T-helper 1 cell treated with Interleukin-12 subunit alpha and Interleukin-12 subunit beta and Interleukin-4 antibody, amounts not matched to agents 30 μg/mL and 1 μg/mL, for 36 hours (primary cell): ENCODE results near the gene STARD3.

ENCODE experiments used
- H3K27ac Mint-ChIP-seq: one replicate; pipeline ENCODE4 v1.8.0; 2021; ENCODE audit warnings: mild to moderate bottlenecking, mixed read lengths
- H3K27me3 Mint-ChIP-seq: one replicate; pipeline ENCODE4 v1.8.0; 2021; ENCODE audit warnings: low read depth, mixed read lengths
- H3K36me3 Mint-ChIP-seq: one replicate; pipeline ENCODE4 v1.8.0; 2021; ENCODE audit warnings: low read depth, mixed read lengths
- H3K4me1 Mint-ChIP-seq: one replicate; pipeline ENCODE4 v1.8.0; 2021; ENCODE audit warnings: low read depth, mixed read lengths
- H3K4me3 Mint-ChIP-seq: one replicate; pipeline ENCODE4 v1.8.0; 2021; ENCODE audit warnings: mild to moderate bottlenecking, moderate library complexity, mixed read lengths
- H3K9me3 Mint-ChIP-seq: one replicate; pipeline ENCODE4 v1.8.0; 2021; ENCODE audit warnings: mixed read lengths

Gene STARD3

DNA sequence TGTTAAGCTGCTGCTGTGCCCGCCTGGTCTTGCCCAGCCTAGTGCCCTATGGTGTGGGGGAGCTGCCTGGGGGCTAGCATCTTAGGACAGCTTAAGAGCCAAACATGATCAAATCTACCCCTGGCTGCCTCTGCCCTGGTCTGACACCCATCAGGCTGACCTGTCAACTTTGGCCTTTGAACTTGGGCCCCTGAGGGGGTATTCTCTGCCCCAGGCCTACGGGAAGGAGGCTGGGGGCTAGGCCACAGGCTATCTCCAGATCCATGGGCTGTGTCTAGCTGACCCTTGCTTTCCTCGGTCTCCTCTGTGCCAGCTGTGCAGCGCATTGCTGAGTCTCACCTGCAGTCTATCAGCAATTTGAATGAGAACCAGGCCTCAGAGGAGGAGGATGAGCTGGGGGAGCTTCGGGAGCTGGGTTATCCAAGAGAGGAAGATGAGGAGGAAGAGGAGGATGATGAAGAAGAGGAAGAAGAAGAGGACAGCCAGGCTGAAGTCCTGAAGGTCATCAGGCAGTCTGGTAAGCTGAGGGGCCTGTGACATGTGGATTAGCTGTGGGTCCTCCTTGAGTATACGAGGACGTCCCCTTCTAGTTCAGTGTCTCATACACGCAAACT lies 3.3 kb upstream of the STARD3 start:
- Mint-ChIP-seq H3K4me1 (peaks cover 26% of the 10 kb centered on the region), H3K27me3 (peaks cover 22% of the 10 kb centered on the region), H3K27ac (no peak overlapping the region), H3K36me3 (peaks cover 4% of the 10 kb centered on the region), H3K4me3 (no peak overlapping the region), H3K9me3 (no peaks in the 10 kb centered on the region)

- Mint-ChIP-seq H3K27ac (no peak overlapping the region), H3K9me3 (no peaks in the 10 kb centered on the region), H3K4me3 (no peak overlapping the region), H3K4me1 (peaks cover 32% of the 10 kb centered on the region), H3K27me3 (peaks cover 14% of the 10 kb centered on the region), H3K36me3 (peaks cover 8% of the 10 kb centered on the region)
Measured at GRCh38 chr17:39634384-39634871, 2.5 kb upstream of the STARD3 start.

- Mint-ChIP-seq H3K36me3 (peaks cover 8% of the 10 kb centered on the region), H3K9me3 (no peaks in the 10 kb centered on the region), H3K27ac (no peak overlapping the region), H3K4me3 (no peak overlapping the region), H3K27me3 (peaks cover 12% of the 10 kb centered on the region), H3K4me1 (peaks cover 37% of the 10 kb centered on the region)
Measured at GRCh38 chr17:39635614-39636176, 1.2 kb upstream of the STARD3 start.

GRCh38 chr17:39636587-39636926 lies 387 bp upstream of the STARD3 start:
- Mint-ChIP-seq H3K4me3 (peak overlapping the region; percentile 96), H3K9me3 (no peaks in the 10 kb centered on the region), H3K36me3 (peaks cover 8% of the 10 kb centered on the region), H3K4me1 (peaks cover 33% of the 10 kb centered on the region), H3K27me3 (peaks cover 4% of the 10 kb centered on the region), H3K27ac (peak overlapping the region; percentile 29)

DNA sequence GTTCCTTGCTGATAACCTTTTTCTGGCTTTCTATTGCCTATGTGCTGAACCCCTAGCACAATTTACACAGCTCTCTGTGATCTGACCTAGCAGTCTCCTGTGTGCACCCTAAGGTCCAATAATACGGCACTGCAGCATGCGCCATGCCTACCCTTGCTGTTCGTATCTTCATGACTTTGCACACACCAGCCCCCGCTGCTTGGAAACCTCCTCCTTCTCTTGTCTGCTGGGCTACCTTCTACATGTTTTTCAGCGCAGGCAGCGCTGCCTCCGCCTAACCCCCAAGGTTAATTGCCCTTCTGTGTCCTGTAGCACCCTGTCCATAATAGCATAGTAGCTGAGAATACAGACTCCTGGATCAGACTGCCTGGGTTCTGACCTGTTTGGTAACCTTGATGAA lies 1.4 kb downstream of the STARD3 start:
- no peaks in the 10 kb centered on the region for H3K27me3 Mint-ChIP-seq
- H3K36me3 Mint-ChIP-seq = peaks cover 8% of the 10 kb centered on the region
- H3K4me1 Mint-ChIP-seq = peaks cover 40% of the 10 kb centered on the region
- peak overlapping the region; percentile 58 for H3K27ac Mint-ChIP-seq
- H3K9me3 Mint-ChIP-seq = no peaks in the 10 kb centered on the region
- H3K4me3 Mint-ChIP-seq = peak overlapping the region; percentile 96

DNA sequence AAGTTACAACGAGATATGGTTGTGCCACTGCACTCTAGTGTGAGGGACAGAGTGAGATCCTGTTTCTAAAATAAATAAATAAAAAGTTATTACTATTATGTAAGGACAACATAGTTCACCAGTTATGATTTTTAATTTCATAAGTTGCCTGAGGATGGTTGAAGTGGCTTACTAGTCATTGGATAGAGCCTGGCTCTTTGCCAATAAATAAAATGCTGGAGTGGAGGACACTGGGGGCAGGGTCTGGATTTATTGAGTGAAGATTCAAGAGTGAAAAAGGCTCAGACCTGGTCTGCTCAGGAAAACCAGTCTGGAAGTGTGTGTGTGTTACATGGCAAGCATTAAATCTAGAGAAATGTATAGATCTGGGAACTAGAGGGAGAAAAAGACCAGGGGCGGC lies 2.1 kb downstream of the STARD3 start:
- H3K9me3 Mint-ChIP-seq = no peaks in the 10 kb centered on the region
- H3K4me1 Mint-ChIP-seq = peaks cover 40% of the 10 kb centered on the region
- no peak overlapping the region for H3K27ac Mint-ChIP-seq
- peaks cover 11% of the 10 kb centered on the region for H3K36me3 Mint-ChIP-seq
- no peak overlapping the region for H3K4me3 Mint-ChIP-seq
- H3K27me3 Mint-ChIP-seq = no peaks in the 10 kb centered on the region

DNA sequence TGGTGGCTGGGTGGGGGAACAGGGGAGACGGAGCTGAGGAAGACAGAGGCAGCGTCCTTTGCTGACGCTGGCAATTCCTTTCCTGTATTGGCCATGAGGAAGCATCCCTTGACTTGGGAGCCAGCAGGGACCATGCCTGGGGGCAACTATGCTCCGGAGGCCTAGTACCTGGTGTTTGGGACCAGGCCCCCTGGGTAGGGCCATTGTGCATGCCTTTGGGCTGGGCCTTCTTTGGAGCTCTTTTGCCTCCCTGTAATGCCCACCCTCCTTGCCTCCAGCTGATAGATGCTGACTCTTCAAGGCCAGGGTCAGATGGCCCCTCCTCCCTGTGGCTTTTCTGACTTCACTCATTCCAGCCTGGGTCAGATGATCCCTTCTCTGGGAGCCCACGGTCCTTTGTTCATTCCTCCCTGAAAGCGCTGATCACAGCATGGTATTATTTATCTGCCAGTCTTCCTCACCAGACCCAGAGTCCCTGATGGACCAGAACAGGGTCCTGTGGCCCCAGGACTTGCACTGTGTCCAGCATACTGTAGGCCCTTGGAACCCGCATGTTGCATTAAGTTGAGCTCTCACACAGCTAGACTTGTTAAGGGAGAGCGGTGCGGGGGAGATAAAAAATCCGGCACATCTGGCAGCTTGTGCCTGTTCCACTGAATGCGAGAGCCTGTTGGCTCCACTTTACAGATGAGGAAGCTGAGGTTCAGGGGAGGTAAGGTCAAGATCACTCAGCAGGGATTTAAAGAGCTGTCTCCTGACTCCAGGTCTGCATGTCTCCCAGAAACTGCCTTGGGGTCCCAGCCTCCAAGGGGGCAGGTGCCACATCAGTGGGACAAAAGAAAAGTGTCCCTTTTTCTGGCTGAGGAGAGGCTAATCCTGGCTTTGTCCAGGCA lies 2.9 kb downstream of the STARD3 start:
- H3K4me1 Mint-ChIP-seq = peaks cover 41% of the 10 kb centered on the region
- no peak overlapping the region for H3K27ac Mint-ChIP-seq
- no peaks in the 10 kb centered on the region for H3K9me3 Mint-ChIP-seq
- H3K4me3 Mint-ChIP-seq = no peak overlapping the region
- H3K27me3 Mint-ChIP-seq = no peaks in the 10 kb centered on the region
- peaks cover 11% of the 10 kb centered on the region for H3K36me3 Mint-ChIP-seq

GRCh38 chr17:39640591-39641031 lies 3.7 kb downstream of the STARD3 start:
- Mint-ChIP-seq H3K4me3 (no peak overlapping the region), H3K27me3 (no peaks in the 10 kb centered on the region), H3K27ac (no peak overlapping the region), H3K9me3 (no peaks in the 10 kb centered on the region), H3K4me1 (peaks cover 41% of the 10 kb centered on the region), H3K36me3 (peaks cover 11% of the 10 kb centered on the region)

DNA sequence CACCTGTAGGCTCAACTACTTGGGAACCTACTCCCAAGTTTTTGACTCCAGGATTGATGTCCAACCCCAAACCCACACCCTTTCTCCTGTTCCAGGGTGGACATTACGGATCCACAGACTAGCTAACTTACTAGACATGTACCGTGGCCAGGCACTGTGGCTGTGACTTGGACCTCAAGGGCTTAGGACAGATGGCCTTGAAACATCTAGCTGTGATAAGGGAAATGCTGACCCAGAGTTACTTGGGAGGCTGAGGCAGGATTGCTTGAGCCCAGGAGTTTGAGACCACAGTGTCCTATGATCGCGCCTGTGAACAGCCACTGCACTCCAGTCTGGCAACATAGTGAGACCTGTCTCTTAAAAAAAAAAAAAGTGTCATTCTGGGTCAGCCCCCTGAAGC lies 4.2 kb downstream of the STARD3 start:
- Mint-ChIP-seq H3K4me3 (no peak overlapping the region), H3K36me3 (peaks cover 11% of the 10 kb centered on the region), H3K27me3 (no peaks in the 10 kb centered on the region), H3K9me3 (no peaks in the 10 kb centered on the region), H3K4me1 (peaks cover 40% of the 10 kb centered on the region), H3K27ac (no peak overlapping the region)

GRCh38 chr17:39641883-39642282 lies 4.9 kb downstream of the STARD3 start:
- no peak overlapping the region for H3K27ac Mint-ChIP-seq
- H3K27me3 Mint-ChIP-seq = no peaks in the 10 kb centered on the region
- H3K4me3 Mint-ChIP-seq = no peak overlapping the region
- H3K4me1 Mint-ChIP-seq = peaks cover 36% of the 10 kb centered on the region
- H3K36me3 Mint-ChIP-seq = peaks cover 11% of the 10 kb centered on the region
- no peaks in the 10 kb centered on the region for H3K9me3 Mint-ChIP-seq

DNA sequence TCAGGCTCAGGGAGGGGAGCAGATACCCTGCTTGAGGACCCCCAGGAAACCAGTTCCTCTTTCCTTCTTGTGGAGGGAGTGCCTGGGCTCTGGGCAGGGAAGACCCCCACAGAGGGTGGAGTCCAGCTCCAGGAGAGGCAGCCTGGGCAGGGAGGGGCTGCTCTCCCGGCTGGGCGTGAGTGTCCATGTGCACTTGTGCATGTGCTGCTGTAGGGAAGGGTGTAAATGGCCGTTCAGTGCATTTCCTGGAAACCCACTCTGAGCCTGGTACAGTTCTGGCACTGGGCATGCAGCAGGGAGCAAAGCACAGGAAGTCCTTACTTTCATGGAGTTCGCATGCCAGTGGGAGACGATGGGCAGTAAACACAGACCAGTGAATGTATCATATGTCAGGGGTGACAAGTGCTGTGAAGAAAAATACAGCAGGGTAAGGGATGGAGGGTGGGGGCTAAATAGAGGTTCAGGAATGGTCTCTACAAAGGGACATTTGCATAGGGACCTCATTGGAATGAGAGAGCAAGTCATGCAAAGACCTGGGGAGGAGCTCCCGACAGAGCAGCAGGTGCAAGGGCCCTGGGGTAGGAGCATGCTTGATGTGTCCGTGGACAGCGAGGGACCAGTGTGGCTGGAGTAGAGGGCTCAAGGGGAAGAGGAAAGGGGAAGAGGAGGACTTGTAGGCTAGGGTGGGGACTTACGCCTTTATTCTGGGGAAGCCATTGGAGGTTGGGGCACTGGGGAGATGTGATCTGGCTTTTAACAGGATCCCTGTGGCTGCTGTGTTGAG lies 5.5 kb downstream of the STARD3 start:
- H3K27me3 Mint-ChIP-seq = no peaks in the 10 kb centered on the region
- peaks cover 11% of the 10 kb centered on the region for H3K36me3 Mint-ChIP-seq
- peak overlapping the region; percentile 12 for H3K27ac Mint-ChIP-seq
- no peaks in the 10 kb centered on the region for H3K9me3 Mint-ChIP-seq
- H3K4me1 Mint-ChIP-seq = peaks cover 36% of the 10 kb centered on the region
- no peak overlapping the region for H3K4me3 Mint-ChIP-seq

DNA sequence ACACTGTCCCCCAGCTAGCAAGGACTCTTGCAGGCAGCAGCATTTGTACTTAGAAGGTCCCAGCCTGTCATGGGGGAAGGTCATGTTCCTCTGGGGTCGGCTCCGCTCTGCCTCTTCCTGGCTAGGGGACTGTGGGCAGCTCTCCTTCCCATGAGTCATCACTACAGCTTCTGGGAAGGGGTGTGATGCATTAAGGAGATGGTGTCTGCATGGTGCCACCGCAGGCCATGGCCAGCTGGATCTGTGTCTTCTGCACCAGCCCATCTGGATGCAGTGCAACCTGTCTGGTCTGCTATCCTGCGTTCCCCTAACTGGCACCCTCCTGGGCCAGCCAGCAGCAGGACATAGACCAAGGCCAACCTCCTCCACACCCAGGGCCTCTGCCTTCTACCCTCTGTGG lies 6.3 kb downstream of the STARD3 start:
- no peaks in the 10 kb centered on the region for H3K27me3 Mint-ChIP-seq
- no peak overlapping the region for H3K27ac Mint-ChIP-seq
- no peaks in the 10 kb centered on the region for H3K9me3 Mint-ChIP-seq
- H3K4me1 Mint-ChIP-seq = peaks cover 28% of the 10 kb centered on the region
- H3K4me3 Mint-ChIP-seq = no peak overlapping the region
- peaks cover 8% of the 10 kb centered on the region for H3K36me3 Mint-ChIP-seq

GRCh38 chr17:39647256-39647655 lies 10.3 kb downstream of the STARD3 start:
- Mint-ChIP-seq H3K27me3 (no peaks in the 10 kb centered on the region), H3K4me3 (no peak overlapping the region), H3K27ac (no peak overlapping the region), H3K36me3 (peaks cover 4% of the 10 kb centered on the region), H3K9me3 (no peaks in the 10 kb centered on the region), H3K4me1 (peaks cover 11% of the 10 kb centered on the region)

DNA sequence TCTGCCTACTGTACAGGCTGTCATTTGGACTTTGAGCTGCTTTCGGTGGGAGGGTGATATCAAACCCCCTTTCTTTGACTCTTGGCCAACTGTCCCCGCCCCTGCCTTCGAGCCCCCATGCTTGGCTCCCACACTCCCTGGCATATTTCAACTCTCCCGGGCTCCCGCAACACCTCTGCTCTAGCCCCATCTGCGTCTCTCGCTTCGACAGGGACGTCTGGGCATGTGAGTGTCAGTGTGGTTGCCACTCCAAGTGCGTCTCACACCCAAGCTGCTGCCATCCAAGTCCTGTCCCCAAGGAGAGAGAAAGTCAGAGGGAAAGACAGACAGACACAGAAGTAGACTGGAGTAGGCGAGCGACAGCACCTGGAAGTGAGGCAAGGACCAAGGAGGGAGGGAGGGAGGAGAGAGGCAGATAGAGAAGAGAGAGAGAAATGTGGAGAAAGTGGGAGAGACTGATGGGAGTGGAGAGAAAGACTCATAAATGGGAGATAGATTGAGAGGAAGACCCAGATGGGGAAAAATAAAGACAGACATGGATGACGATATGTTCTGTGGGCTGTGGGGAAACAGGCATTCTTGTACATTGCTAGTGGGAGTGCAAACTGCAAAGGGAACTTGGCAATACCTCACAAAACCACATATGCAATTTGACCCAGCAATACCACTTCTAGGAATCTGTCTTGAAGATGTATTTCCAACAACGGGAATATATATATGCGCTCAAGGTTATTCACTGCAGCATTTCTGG lies 11.8 kb downstream of the STARD3 start:
- Mint-ChIP-seq H3K27me3 (no peaks in the 10 kb centered on the region), H3K36me3 (peaks cover 5% of the 10 kb centered on the region)

More for the DNA sequence above, 11.8 kb downstream of the STARD3 start:
- H3K27ac Mint-ChIP-seq = no peak overlapping the region
- H3K4me3 Mint-ChIP-seq = no peak overlapping the region
- H3K4me1 Mint-ChIP-seq = peaks cover 8% of the 10 kb centered on the region
- no peaks in the 10 kb centered on the region for H3K9me3 Mint-ChIP-seq
